Measurements from ENCODE around the gene MGAT4B. TPM values are rescaled to one million over a fixed set of nuclear protein-coding genes. Genes with fewer than 3 reads are reported as not detected.

The MGAT4B gene
- polyA plus RNA-seq, 2 of the 4 experiments (the other 2 are of a cell fraction): 57.4 to 166 TPM

- peak; percentile 93 for TF ChIP-seq TP53 (CRISPR knock-in tag; IDR thresholded peaks at IDR 0.05)
- TF ChIP-seq, protein P1, sequence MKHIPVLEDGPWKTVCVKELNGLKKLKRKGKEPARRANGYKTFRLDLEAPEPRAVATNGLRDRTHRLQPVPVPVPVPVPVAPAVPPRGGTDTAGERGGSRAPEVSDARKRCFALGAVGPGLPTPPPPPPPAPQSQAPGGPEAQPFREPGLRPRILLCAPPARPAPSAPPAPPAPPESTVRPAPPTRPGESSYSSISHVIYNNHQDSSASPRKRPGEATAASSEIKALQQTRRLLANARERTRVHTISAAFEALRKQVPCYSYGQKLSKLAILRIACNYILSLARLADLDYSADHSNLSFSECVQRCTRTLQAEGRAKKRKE (CRISPR knock-in tag; IDR thresholded peaks at IDR 0.05; ENCODE audit: low read depth): 0 out of 2 replicates have a peak, but pooled peaks have one; percentile 1
- TF ChIP-seq HMGXB4 (CRISPR knock-in tag; IDR thresholded peaks at IDR 0.05; ENCODE audit: borderline replicate concordance): 0 out of 2 replicates have a peak, but pooled peaks have one; percentile 11
- TF ChIP-seq POLR2A (IDR thresholded peaks at IDR 0.05; ENCODE audit: low read length): peak; percentile 100
- no peak for TF ChIP-seq ZFP36 (IDR thresholded peaks at IDR 0.05; ENCODE audit: borderline replicate concordance, partially characterized antibody)
- 0 out of 2 replicates have a peak, but pooled peaks have one; percentile 2 for TF ChIP-seq NPAS2 (CRISPR knock-in tag; IDR thresholded peaks at IDR 0.05; ENCODE audit: borderline replicate concordance)
- TF ChIP-seq JUNB (IDR thresholded peaks at IDR 0.05): no peak
- no peak; the same call in 1 of the 2 replicates for TF ChIP-seq TFCP2L1 (CRISPR knock-in tag; IDR thresholded peaks at IDR 0.05)
- no peak; the same call in 1 of the 2 replicates for TF ChIP-seq HEYL (CRISPR knock-in tag; IDR thresholded peaks at IDR 0.05)
- peak; percentile 99 for TF ChIP-seq JUN (IDR thresholded peaks at IDR 0.05)
- TF ChIP-seq, protein P2, sequence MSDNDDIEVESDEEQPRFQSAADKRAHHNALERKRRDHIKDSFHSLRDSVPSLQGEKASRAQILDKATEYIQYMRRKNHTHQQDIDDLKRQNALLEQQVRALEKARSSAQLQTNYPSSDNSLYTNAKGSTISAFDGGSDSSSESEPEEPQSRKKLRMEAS (IDR thresholded peaks at IDR 0.05): peak; percentile 47
- TF ChIP-seq RFX5 (IDR thresholded peaks at IDR 0.05): no peak
- TF ChIP-seq SREBF2 (IDR thresholded peaks at IDR 0.05): no peak
- peak; percentile 70 for TF ChIP-seq GATA3 (IDR thresholded peaks at IDR 0.05; ENCODE audit: borderline replicate concordance)
- TF ChIP-seq EHF (CRISPR knock-in tag; IDR thresholded peaks at IDR 0.05): no peak
- no peak for TF ChIP-seq CBX2 (IDR thresholded peaks at IDR 0.05; ENCODE audit: borderline replicate concordance, low read depth)
- TF ChIP-seq HOXB5 (CRISPR knock-in tag; IDR thresholded peaks at IDR 0.05): no peak; the same call in 1 of the 2 replicates
- TF ChIP-seq HDAC2 (IDR thresholded peaks at IDR 0.05): no peak
- TF ChIP-seq FOXS1 (CRISPR knock-in tag; IDR thresholded peaks at IDR 0.05): no peak; the same call in 1 of the 2 replicates
- no peak for TF ChIP-seq CHD4 (IDR thresholded peaks at IDR 0.05; ENCODE audit: borderline replicate concordance)
- TF ChIP-seq RCOR1 (IDR thresholded peaks at IDR 0.05; ENCODE audit: low read depth, low read length): no peak
- TF ChIP-seq PHF8 (IDR thresholded peaks at IDR 0.05; ENCODE audit: borderline replicate concordance, low read depth): peak; percentile 98
- TF ChIP-seq, protein P3, sequence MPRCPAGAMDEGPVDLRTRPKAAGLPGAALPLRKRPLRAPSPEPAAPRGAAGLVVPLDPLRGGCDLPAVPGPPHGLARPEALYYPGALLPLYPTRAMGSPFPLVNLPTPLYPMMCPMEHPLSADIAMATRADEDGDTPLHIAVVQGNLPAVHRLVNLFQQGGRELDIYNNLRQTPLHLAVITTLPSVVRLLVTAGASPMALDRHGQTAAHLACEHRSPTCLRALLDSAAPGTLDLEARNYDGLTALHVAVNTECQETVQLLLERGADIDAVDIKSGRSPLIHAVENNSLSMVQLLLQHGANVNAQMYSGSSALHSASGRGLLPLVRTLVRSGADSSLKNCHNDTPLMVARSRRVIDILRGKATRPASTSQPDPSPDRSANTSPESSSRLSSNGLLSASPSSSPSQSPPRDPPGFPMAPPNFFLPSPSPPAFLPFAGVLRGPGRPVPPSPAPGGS (IDR thresholded peaks at IDR 0.05): peak; percentile 99
- TF ChIP-seq, protein P4, sequence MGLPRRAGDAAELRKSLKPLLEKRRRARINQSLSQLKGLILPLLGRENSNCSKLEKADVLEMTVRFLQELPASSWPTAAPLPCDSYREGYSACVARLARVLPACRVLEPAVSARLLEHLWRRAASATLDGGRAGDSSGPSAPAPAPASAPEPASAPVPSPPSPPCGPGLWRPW (IDR thresholded peaks at IDR 0.05): no peak
- TF ChIP-seq FOSL2 (IDR thresholded peaks at IDR 0.05): no peak
- peak; percentile 62 for TF ChIP-seq FOSL2 (CRISPR knock-in tag; IDR thresholded peaks at IDR 0.05)
Measured at GRCh38 chr5:179820483-179821297, 14.0 kb upstream of the MGAT4B start, which contains the start of gene SQSTM1 (continued).
